ELR (cell line): ENCODE data around the gene SORCS2.
"Not testable (repeated sequence)": the region's sequence is repeated elsewhere in the genome, so short reads cannot be mapped to it uniquely, and the experiment has no call there.

Source experiments
- DNase-seq: peaks from one replicate; pipeline ENCODE4 v3.0.0-alpha.2; 2015; ENCODE audit warnings: low read depth

The SORCS2 gene

DNA sequence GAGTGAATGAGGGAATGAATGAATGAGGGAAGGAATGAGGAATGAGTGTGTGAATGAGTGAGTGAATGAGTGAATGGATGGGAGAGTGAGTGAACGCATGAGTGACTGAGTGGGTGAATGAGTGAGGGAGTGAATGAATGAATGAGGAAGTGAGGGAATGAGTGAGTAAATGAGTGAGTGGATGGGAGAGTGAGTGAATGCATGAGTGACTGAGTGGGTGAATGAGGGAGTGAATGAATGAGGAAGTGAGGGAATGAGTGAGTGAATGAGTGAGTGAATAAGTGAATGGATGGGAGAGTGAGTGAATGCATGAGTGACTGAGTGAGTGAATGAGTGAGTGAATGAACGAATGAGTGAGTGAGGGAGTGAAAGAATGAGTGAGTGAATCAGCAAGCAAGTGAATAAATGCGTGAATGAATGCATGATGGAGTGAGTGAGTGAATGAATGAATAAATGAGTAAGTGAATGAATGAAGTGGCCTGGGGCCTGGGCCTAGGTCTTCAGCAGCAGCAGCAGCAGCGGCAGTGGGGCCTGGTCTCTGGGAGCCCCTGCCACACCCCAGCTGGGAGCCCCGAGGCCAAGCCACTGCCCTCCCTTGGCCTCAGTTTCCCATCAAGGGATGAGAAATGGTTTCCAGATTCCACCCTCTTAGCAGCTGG is 258.6 kb downstream of the SORCS2 start:
- no peak for DNase-seq

DNA sequence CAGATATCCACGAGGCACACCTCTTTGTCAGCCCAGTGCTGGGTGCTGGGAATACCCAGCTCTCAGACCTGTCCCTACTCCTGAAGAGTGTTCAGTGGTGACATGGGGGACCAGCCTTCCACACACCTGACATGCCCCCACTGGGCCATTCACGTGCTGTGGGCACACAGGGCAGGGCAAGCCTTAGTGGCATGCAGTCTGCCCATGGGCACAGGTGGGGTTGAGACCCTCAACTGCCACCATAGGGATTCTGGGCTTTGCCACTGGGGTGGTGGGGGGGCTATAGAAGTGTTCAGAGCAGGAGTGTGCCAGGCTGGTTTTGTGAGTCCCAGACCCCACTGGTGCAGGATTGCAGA is 259.1 kb downstream of the SORCS2 start:
- DNase-seq = no peak

DNA sequence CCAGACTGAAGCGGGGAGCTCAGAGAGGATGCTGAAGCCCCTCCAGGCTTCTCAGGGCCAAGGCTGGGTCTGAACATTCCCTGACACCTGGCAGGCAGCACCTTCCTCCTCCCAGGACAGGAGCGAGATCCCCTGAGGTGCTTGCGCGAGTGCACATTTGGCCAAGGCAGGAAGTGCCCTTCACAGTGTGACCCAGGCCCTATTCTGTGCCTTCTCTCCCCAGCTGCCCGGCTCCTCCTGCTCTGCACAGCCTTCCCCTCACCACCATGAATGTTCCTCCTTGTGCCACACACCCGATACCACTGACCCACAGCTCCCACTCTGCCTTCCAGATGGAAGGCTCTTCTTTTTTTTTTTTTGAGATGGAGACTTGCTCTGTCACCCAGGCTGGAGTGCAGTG is 259.5 kb downstream of the SORCS2 start:
- DNase-seq = no peak

DNA sequence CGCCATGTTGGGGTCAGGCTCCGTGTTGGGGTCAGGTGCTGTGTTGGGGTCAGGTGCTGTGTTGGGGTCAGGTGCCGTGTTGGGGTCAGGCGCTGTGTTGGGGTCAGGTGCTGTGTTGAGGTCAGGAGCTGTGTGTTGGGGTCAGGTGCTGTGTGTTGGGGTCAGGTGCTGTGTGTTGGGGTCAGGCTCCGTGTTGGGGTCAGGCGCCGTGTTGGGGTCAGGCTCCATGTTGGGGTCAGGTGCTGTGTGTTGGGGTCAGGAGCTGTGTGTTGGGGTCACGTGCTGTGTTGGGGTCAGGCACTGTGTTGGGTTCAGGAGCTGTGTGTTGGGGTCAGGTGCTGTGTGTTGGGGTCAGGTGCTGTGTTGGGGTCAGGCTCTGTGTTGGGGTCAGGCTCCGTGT is 260.5 kb downstream of the SORCS2 start:
- not testable (repeated sequence) for DNase-seq

DNA sequence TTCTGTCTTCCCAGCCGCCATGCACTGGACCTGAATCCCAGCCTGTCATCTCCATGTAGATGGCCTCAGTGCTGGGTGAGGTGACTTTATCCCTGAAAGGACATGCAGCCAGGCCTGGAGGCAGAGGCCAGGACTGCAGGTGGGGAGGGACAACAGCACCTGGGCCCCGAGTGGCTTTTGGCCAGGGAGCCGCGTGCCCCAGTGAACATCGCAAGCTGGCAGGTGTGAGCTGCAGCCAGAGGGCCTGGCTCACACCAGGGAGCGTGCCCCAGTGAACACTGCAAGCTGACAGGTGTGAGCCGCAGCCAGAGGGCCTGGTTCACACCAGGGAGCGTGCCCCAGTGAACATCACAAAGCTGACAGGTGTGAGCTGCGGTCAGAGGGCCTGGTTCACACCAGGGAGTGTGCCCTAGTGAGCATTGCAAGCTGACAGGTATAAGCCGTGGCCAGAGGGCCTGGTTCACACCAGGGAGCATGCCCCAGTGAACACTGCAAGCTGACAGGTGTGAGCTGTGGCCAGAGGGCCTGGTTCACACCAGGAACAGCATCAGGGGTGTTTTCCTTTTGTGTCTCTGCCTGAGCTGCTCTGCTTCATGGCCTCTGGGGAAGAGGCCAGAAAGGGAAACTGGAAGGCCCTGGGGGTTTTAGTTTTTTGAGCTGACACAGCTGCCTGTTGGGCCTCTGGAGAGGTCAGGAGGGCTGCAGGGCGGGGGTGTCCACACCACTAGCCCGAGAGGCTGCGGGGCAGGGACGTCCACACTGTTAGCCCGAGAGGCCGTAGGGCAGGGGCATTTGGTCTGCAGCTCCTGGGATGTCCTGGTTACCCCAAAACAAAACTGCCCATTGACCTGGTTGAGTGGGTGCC is 265.1 kb downstream of the SORCS2 start:
- DNase-seq = no peak

DNA sequence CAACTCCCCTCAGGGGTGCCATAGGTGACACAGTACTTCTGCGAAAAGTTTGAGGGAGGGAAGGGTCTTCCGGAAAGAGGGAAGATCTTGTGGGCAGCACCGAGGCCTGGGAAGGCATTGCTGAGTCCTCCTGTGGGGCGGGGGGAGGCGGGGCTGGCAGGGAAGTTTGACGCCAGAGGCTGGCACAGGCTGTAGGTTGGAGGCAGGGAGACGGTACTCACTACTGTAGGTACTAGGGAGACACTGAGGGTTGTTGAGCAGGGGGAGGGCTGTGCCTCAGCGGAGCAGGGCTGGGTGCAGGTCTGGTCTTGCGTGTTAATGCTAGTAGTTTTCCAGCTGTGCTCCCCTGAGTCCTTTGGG is 265.7 kb downstream of the SORCS2 start:
- DNase-seq = no peak

DNA sequence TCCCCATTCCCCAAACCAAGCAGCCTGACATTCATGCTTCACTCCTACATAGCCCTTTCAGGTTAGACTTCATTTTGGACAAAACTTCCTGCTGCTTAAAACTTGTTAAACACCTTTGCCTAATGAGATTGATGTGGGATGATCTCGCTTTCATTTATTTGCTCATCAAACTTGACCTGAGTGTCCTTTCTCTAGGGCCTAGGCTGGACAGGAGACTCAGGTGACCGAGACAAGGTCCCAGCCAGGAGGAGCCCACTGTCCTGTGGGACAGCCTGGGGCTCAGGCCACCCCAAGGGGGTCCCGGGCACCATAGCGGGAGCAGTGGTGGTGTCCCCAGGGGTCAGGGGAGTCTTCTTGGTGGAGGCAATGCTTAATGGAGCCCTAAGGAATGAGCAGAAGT is 266.1 kb downstream of the SORCS2 start:
- no peak for DNase-seq

DNA sequence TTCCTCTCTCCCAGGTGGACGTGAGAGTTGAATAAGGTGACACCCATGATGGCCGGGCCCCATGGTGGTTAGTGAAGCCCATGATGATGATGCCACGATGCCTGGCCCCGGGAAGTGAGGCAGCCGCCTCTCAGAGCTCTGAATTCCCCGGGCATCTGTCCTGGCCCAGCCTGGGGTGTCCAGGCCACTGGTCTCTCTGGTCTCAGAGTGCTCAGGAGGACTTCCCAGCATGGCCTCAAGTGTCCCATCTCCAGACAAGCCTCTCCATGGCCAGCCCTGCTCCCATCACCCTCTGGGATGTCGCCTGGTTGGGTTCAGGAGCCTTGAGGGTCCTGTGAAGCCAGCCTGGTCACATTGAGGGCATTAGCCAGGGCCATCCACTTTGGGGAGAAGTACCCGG is 267.1 kb downstream of the SORCS2 start:
- DNase-seq = no peak

DNA sequence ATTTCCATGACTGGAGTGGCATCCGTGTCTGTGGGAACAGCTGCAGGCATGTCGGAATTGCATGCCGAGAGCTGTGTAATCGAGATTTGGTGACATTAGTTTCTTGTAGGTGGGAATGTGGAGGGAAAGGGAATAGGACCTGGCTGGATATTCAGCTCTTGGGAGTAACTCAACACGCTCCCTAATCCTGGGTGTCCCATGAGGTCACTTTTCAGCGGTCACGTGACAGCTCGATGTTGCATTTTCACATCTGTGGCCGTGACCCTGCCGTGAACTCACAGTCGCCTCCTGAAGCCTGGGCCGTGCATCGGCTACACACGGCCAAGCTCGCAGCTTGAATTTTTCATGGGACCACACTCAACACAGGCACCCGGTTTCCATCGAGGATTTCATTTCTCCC is 268.2 kb downstream of the SORCS2 start:
- DNase-seq = no peak

DNA sequence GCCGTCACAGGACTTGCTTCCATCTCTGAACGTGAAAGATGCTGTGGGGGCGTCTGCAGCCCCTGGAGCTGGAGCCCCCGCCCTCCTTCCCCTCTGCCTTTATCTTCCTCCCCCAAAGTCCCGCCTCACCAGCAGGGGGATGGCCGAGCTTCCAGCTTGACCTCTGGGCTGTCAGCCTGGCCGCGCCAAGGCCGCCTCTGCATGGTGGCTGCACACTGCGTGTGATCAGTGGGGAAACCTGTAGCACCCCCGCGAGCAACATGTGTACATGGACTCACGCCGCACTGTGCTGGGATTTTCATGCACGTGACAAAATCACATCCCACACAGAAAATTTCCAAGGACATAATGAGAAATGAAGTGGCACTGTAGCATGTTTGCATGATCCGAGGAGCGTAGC is 268.9 kb downstream of the SORCS2 start:
- no peak for DNase-seq

DNA sequence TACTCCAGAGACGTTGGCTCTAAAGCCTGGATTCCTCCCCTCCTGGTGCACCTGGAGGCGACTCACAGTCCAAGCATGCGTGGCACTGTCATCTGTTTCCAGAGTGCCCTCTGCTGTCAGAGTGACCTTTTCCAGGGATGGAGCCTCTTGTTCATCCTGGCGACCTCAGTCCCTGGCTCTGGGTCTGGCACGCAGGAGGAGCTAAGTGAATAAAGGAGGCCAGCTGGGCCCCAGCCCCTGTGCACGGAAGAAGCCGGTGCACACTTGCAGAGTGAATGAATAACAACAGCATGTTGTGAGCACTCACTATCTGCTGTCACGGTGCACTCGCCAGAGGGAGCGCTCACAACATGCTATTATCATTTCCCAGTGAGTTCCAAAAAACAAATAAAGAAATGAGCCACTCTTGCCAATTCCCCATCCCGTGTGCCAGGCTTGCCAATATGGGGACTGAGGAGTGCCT is 270.2 kb downstream of the SORCS2 start:
- peak; percentile 28 for DNase-seq

DNA sequence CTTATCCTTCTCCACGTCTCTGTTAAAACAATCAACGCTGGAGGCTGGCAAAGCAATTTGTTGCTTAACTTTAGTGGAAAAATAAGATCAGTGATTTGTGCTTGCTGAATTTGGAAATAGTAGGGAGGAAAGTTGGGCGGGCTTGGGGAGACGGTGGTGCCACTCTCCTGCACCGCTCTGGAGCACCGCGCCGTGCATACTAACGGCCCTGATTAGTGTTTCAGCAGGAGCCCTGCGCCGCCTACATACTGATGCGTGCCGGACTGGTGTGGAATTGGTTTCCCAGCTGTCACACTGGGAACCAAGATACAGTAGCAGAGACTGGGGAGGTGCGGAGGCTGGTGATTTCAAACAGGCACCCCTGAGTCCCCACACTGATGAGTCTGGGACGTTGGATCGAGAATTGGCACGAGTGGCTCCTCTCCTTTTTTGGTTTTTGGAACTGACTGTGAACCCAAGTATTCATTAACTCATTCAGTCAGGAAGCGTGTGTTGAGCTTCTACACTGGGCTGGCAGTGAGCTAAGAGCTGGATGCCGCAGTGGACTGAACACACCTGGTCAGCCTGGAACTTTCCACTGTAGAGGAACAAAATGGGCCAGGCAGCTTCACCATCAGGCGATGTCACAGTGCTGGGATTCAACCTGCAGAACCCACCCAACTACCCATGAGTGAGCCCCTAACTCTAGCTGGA is 271.4 kb downstream of the SORCS2 start:
- DNase-seq = no peak

DNA sequence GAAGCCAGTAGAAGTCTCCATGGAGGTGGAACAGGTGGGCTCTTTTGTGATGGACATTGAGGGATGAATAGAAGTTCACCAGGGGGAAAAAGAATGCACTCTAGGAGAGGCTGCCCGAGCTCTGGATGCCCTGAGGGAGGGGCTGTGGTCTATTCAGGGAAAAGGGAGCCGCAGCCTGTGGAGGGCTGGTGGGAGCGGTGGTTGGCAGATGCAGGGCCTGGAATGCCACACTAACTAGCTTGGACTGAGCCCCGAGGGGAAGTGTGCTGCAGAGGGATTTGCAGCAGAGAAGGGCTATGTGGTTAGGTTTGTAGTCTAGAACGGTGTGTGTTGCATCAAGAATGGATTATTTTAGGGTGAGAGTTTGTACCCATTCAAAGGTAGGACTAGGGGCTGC is 271.9 kb downstream of the SORCS2 start:
- DNase-seq = no peak

DNA sequence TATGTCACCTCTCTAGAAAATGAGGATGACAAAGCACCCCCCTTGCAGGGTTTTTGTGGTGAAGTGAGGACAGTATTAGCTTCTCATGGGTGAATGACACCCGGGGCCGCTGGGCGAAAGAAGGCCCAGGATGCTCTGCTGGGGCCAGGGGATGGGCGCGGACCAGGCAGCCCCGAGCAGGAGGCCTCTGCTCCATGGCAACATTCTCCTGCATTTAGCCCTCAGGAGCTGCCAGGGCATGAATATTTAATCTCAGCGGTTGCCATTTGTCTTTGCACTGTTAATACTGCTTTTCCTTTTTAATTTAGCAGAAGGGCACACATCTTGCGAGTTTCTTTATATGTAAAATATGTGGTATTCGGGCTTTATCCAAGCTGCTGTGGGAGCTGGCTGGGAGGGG is 272.7 kb downstream of the SORCS2 start:
- no peak for DNase-seq

DNA sequence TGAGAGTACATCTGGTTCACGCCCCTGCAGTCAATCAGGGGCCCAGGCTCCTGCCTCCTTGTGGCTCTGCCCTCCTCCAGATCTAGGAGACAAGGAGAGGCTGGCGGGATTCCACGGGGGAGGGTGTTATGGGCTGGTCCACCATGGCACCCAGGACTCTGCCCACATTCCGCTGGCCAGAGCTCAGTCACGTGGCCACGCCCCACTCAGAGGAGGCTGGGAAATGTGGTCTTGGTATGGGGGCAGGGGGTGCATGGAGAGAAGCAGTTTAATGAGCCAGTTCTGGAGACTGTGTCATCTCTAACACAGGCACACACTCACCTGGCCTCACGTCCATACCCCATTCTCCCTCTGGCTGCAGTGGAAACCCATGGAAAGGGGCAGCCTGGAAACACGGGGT is 273.9 kb downstream of the SORCS2 start:
- no peak for DNase-seq

DNA sequence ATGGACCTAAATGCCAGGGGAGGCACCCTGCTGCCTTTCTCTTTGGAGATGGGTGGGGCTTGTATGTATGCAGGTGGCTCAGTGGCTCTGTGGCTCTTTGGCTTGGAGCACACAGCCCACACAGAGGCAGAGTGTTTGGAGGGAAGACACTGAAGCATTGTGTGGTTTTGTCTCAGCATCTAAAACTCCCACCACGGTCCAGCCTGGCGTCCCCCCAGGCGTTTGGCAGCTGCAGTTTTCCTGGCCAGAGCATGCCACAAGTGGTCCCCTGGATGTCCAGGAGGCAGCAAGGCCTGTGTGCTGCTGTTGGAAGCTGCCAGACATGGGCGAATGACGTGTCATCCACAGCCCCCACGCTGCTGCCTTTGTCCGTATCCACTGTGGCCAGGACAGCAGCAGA is 274.6 kb downstream of the SORCS2 start:
- no peak for DNase-seq

DNA sequence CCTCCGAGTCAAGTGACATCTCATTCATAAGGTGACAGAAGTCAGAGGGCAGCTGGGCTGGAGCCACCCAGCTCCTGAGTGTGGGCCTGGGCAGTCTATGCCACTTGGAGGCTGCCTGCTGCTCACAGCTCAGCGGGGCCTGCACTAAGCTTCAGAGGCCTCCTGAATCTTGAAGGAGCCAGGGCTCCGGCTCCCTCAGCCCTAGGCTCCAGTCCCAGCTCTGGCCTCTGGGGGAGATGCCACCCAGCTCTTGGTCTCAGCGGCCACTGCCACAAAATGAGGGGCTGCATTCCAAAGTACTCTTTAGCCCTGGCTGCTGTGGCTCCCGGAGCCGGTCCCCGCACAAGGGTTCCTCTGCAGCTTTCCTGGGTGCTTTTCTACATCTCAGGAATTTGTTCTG is 275.1 kb downstream of the SORCS2 start:
- no peak for DNase-seq

DNA sequence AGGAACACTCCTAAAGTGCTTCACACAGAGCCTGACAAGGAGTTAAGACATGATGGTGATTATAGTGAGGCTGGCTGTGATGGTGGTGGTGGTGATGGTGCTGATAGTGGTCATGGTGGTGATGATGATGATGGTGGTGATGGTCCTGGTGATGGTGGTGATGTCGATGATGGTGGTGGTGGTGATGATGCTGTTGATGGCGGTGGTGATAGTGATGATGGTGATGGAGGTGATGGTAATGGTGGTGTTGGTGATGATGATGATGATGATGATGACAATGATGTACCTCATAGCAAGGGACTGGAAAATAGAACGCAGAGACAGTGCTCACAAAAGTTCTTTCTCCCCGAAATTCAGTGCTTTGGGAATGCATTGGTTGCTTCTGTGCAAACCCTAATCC is 276.7 kb downstream of the SORCS2 start:
- no peak for DNase-seq

DNA sequence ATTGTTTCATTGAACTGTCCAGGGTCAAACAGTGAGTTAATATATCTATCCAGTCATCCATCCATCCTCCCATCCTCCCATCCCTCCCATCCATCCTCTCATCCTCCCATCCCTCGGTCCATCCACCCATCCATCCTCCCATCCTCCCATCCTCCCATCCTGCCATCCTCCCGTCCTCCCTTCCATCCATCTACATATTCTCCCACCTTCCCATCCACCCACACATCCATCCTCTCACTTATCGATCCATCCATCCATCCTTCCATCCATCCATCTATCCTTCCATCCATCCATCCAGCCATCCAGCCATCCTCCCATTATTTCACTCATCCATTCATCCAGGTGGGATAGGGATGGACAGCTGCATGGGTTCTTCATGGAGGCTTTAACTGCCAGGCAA is 277.8 kb downstream of the SORCS2 start:
- no peak for DNase-seq

DNA sequence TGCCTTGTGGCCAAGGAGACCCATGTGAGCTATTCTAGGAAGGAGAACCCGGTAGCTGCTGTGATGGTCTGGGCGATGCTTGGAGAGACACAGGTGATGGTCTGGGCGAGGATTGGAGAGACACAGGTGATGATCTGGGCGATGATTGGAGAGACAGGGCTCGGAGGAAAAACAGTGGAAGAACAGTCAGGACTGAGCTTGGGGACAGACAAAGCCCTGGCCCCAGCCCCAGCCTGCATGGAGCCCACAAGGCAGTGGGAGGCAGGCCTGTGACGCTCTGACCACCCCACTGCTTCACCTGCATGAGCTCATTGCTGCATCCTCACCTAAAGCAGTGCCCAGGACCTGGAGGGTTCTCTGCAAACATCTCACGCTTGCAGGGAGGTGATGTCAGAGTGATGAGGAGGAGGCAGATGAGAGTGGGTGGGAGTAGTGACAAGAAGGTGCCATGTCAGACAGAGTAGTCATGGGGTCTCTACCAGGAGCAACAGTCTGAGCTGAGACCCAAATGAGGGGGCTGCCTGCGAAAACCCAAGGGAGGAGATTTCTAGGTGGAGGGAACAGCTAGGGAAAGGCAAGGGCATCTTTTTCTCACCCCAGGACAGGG is 278.3 kb downstream of the SORCS2 start:
- DNase-seq = no peak

DNA sequence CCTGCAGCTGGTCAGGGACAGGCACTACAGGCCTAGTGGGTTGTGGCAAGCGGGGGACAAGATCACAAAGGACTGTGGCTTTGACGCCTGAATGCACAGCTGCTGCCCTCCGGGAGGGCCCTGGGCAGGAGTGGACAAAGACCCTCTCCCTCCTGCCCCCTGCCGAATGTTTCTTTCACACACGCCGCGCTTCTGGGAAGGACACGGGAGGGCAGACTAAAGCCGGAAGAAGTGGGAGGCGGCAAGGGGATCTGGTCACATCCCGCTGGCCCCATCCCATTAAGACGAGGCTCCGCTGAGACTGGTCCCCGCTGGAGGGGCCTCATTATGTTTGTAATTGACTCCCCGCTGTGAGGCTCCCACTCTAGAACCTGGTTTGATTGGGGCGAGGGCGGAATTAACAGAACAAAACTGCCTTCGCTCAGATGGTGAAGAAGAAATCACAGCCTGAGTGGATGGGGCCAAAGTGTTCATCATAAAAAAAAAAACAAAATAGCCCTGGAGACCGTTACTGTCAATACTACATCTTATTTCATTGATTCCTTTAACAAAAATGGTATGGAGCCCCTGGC is 280.2 kb downstream of the SORCS2 start:
- no peak for DNase-seq

DNA sequence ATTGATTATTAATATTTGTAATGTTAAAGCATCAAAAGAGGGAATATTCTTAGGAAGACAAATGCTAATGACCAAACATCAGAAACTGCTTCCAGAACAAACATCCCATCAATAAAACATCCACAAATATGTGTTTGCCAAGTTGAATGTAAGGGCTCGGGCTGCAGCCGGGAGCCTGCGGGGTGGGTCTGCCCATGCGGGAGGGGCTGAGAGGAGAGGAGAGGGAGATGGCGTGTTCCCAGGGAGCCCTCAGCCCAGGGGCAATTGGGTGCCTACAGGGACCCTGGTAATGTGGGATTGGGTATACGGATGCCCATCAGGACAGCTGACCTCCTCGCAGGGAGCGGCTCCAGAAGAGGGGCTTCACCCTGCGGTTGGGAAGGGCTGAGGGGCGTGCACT is 280.7 kb downstream of the SORCS2 start:
- no peak for DNase-seq

DNA sequence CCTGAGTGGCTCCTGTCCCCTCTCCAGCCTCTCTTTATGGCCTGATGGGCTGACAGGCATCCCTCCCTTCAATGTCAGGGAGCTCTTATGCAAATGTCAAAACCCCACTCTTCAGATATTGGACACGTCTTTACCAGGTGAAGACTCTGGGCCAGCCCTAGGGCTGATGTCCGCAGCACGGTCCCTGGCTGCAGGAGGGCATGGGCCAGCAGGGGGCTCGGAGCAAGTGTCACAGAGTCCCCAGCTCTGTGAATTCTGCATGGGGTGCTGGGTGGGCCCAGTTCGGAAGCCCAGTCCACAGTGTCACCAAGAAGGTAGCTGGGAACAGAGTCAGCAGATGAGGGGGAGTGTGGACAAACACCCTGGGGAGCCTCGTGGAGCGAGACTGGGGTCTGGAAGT is 282.0 kb downstream of the SORCS2 start:
- DNase-seq = no peak
